Heart right ventricle (tissue), 16 donors: ENCODE data around the gene PCDHA1. TPM values are rescaled to one million over a fixed set of nuclear protein-coding genes. Genes with fewer than 3 reads are reported as not detected.

ENCODE experiments used
- ATAC-seq, 8 donors: fragments of 200-7000 bp; cut with Tn5 transposase; one replicate each; pipeline ENCODE4 v1.9.1; 2020; ENCODE audit warnings: mild to moderate bottlenecking in 8 of 8, moderate library complexity in 8 of 8, moderate number of reproducible peaks in 1 of 8
- DNase-seq, 2 donors: peaks; one replicate each; pipeline ENCODE4 v3.0.0-alpha.2; 2020
- H3K27ac ChIP-seq, 10 donors: fragments of 200-600 bp; sonication (generic) in 2 of 10; one replicate each; pipeline versions ENCODE4 v1.5.0 to v1.8.0; 2020 to 2022; ENCODE audit warnings: mild to moderate bottlenecking in 3 of 10
- H3K27me3 ChIP-seq, 7 donors: fragments of 200-600 bp; one replicate each; pipeline ENCODE4 v1.8.0; 2021 to 2022; ENCODE audit warnings: mild to moderate bottlenecking in 2 of 7
- H3K36me3 ChIP-seq, 9 donors: fragments of 200-600 bp; sonication (generic) in 1 of 9; one replicate each; pipeline versions ENCODE4 v1.5.0 to v1.8.0; 2020 to 2022; ENCODE audit warnings: mild to moderate bottlenecking in 2 of 9
- H3K4me1 ChIP-seq, 9 donors: fragments of 200-600 bp; sonication (generic) in 1 of 9; one replicate each; pipeline versions ENCODE4 v1.5.0 to v1.8.0; 2020 to 2022; ENCODE audit warnings: mild to moderate bottlenecking in 4 of 9
- H3K4me3 ChIP-seq, 10 donors: fragments of 200-600 bp; sonication (generic) in 2 of 10; one replicate each; pipeline versions ENCODE4 v1.5.0 to v1.8.0; 2020 to 2022; ENCODE audit warnings: mild to moderate bottlenecking in 7 of 10, moderate library complexity in 2 of 10
- H3K9me3 ChIP-seq, 11 donors: fragments of 200-600 bp in 10 of 11; sonication (generic) in 2 of 11; one replicate each; pipeline versions ENCODE4 v1.5.0 to v1.8.0; 2013 to 2022; ENCODE audit warnings: mild to moderate bottlenecking in 2 of 11, control low read depth in 1 of 11, moderate library complexity in 1 of 11
- CTCF ChIP-seq, 9 donors: fragments of 200-600 bp; sonication (generic) in 2 of 9; IDR thresholded peaks; one replicate each; pipeline versions ENCODE4 v1.5.0 to v1.8.0; 2021 to 2022; ENCODE audit warnings: antibody characterized with exemption in 9 of 9, mild to moderate bottlenecking in 5 of 9, moderate library complexity in 1 of 9
- WGBS, 2 donors: extraction: QIAGEN DNeasy Blood & Tissue Kit; methylation state at CpG; one replicate each; pipeline ENCODE4 v1.1.7; 2013; ENCODE audit warnings: inconsistent platforms in 1 of 2; 5-methylcytosine and 5-hydroxymethylcytosine counted together
- intact Hi-C, 10 donors: fragments of 100-400 bp; cut with DNase I; formaldehyde crosslinking; loops; one replicate each; pipeline versions ENCODE4 v1.11.1 to v1.14.2; 2022
- polyA plus RNA-seq, 2 donors: library from polyadenylated mRNA; stranded (reverse); fragments of 200-250 nt; gene quantifications; one replicate each; pipeline ENCODE4 v1.2.3, GENCODE V29; 2013
- total RNA-seq, 10 donors: library from RNA; stranded (reverse); fragmentation: NEBNext Ultra II Directional in 3 of 10; extraction: Animal tissue kit (Norgen Biotek cat#: 25700) in 3 of 10; gene quantifications; one replicate each; pipeline versions ENCODE4 v1.2.1 to v1.2.4, GENCODE V29; 2021 to 2023
- donor health status: Arrhythmogenic right ventricular cardiomyopathy.
- donor health status: ischemic (EF 13 %, LVEDD 7.1; RV severe dilation, severe dysfunction).
- donor health status: healthy with polysubstance abuse.
- donor health status: DM: no; HTN: yes; CAD: no.
- donor health status: DM: no; HTN: no; CAD: no.
- donor health status: ischemic (EF 25% LVEDD 6.9; RV normal size, moderate dysfunction).
- donor health status: ischemic (EF 25% LVEDD 5.7; RV mildly dilated, moderate dysfunction).
- donor health status: healthy.
- donor health status: DM: yes; HTN: yes; CAD: no.
- donor health status: Ischemic cardiomyopathy.
- donor health status: ischemic (EF 35%, LVEDD 5.7; RV mildly dilated, moderate dysfunction).
- donor health status: nonischemic (EF 11% LVEDD 7.7; RV severe dilation, severe dysfunction).
- donor health status: DM: yes; HTN: yes; CAD: no.
- donor health status: PGD.
- donor health status: ischemic (EF 29% LVEDD 5.4; RV normal size, mild dysfunction).
- donor health status: nonischemic (EF 23%, LVEDD 6.1; RV moderate dilation, normal function).

PCDHA1 gene
- total and polyA plus RNA-seq, 12 donors: 0.07 to 0.09 TPM; not detected in 10

GRCh38 chr5:140992828-140993227 is 206.9 kb downstream of the PCDHA1 start:
- no peak for ATAC-seq
- Histone ChIP-seq H3K36me3 (no peaks in the 10 kb centered on the region), H3K4me1 (no peaks in the 10 kb centered on the region), H3K9me3 (no peaks in the 10 kb centered on the region), H3K27me3 (peaks cover 0 to 17% (median 0%) of the 10 kb centered on the region in 7 donors), H3K4me3 (no peak overlapping the region), H3K27ac (no peak overlapping the region)
- intact Hi-C loops: no loop called here
- WGBS, 2 donors: 50 to 57% methylated on average over 2 of the region's 2 CpGs
- DNase-seq: no peak
- no peak for TF ChIP-seq CTCF (IDR thresholded peaks at IDR 0.05)

GRCh38 chr5:140996060-140996459 is 210.1 kb downstream of the PCDHA1 start:
- Histone ChIP-seq H3K4me1 (no peaks in the 10 kb centered on the region), H3K27me3 (peaks cover 0 to 27% (median 14%) of the 10 kb centered on the region in 7 donors), H3K4me3 (no peak overlapping the region), H3K9me3 (no peaks in the 10 kb centered on the region), H3K36me3 (no peaks in the 10 kb centered on the region), H3K27ac (no peak overlapping the region)
- 58 to 66% methylated on average over 1 of the region's 1 CpG for WGBS, 2 donors
- intact Hi-C loops: no loop called here
- DNase-seq (no peak), ATAC-seq (no peak)
- TF ChIP-seq CTCF (IDR thresholded peaks at IDR 0.05): no peak

- ATAC-seq: no peak
- WGBS, 2 donors: 66 to 68% methylated on average over 2 of the region's 2 CpGs
- no peak for DNase-seq
- no peak for TF ChIP-seq CTCF (IDR thresholded peaks at IDR 0.05)
- intact Hi-C loops: no loop called here
- Histone ChIP-seq H3K36me3 (no peaks in the 10 kb centered on the region), H3K4me3 (no peak overlapping the region), H3K9me3 (no peaks in the 10 kb centered on the region), H3K27me3 (peaks cover 0 to 56% (median 39%) of the 10 kb centered on the region in 7 donors), H3K27ac (no peak overlapping the region), H3K4me1 (peaks cover 0 to 12% (median 5%) of the 10 kb centered on the region in 9 donors)
Observed at GRCh38 chr5:140998921-140999410, 213.0 kb downstream of the PCDHA1 start.

- H3K4me3 ChIP-seq: peak overlapping the region in 6 of 10 donors; percentile 24 to 42 (median 36)
Observed at GRCh38 chr5:141001446-141001843, 215.5 kb downstream of the PCDHA1 start.

More at GRCh38 chr5:141001446-141001843, 215.5 kb downstream of the PCDHA1 start:
- Histone ChIP-seq H3K27me3 (peaks cover 0 to 62% (median 41%) of the 10 kb centered on the region in 7 donors), H3K4me1 (peaks cover 0 to 12% (median 5%) of the 10 kb centered on the region in 9 donors), H3K9me3 (no peaks in the 10 kb centered on the region), H3K36me3 (no peaks in the 10 kb centered on the region), H3K27ac (no peak overlapping the region)
- intact Hi-C loops: no loop called here
- 4 to 5% methylated on average over 9 of the region's 9 CpGs for WGBS, 2 donors
- DNase-seq: no peak
- TF ChIP-seq CTCF (IDR thresholded peaks at IDR 0.05): no peak
- no peak for ATAC-seq
